K562 (cell line): Measurements from ENCODE around the gene PRMT7. TPM values are rescaled to one million over a fixed set of nuclear protein-coding genes. Genes with fewer than 3 reads are reported as not detected.

Experiments
- ATAC-seq: fragments of 200-7000 bp; cut with Tn5 transposase; 3 replicates; pipeline ENCODE4 v1.9.1; 2020; ENCODE audit warnings: moderate library complexity
- BruUV-seq: library from RNA; stranded (reverse); fragments of 400-500 nt; replicated peaks from 2 replicates; lab custom pipeline; 2021; lab: Mats Ljungman, UMichigan
- CTCF ChIA-PET: fragments of 300-600 bp; formaldehyde crosslinking; extraction: SDS; loops from one replicate; lab custom pipeline; 2021; ENCODE audit warnings: low intra/inter-chr PET ratio; lab: Yijun Ruan, JAX
- POLR2A ChIA-PET: fragments of 300-600, 350-650 bp; sonication (Branson Sonifier 250); formaldehyde crosslinking; extraction: SDS; loops from one replicate; lab custom pipeline; 2021; ENCODE audit warnings: antibody characterized with exemption, inconsistent platforms; lab: Yijun Ruan, JAX
- DNase-seq, 4 experiments: peaks; one replicate each; pipeline versions ENCODE4 v3.0.0 to v3.0.0-alpha.2; 2011 to 2018; ENCODE audit warnings: low spot score in 3 of 4, mixed read lengths in 3 of 4; ENCODE audit errors: extremely low read depth in 1 of 4
- FAIRE-seq: peaks from 2 replicates; lab custom pipeline; 2011; peaks lifted over from hg19 to GRCh38; lab: Jason Lieb, UNC
- H2AFZ ChIP-seq: 2 replicates; pipeline ENCODE4 v1.6.0; 2011; ENCODE audit warnings: low read depth, low read length, control low read depth, inconsistent platforms
- H3K27ac ChIP-seq: fragments of 200-600 bp; 3 replicates; pipeline ENCODE4 v1.8.0; 2011; ENCODE audit warnings: low read depth, mild to moderate bottlenecking, control low read depth, inconsistent platforms, low read length, moderate library complexity, mixed read lengths; ENCODE audit errors: extremely low read depth
- H3K27me3 ChIP-seq, 2 experiments: fragments of 300-600 bp in 1 of 2; 2 replicates in 1 of 2; 3 replicates in 1 of 2; pipeline versions ENCODE4 v1.6.0 to v1.8.0; 2011; ENCODE audit warnings: inconsistent platforms in 2 of 2, low read length in 2 of 2, mild to moderate bottlenecking in 1 of 2, mixed read lengths in 1 of 2, moderate library complexity in 1 of 2; ENCODE audit not compliant: control insufficient read depth in 2 of 2, insufficient read depth in 2 of 2
- H3K36me3 ChIP-seq: fragments of 300-600 bp; 3 replicates; pipeline ENCODE4 v1.8.0; 2011; ENCODE audit warnings: mild to moderate bottlenecking, low read length, inconsistent platforms; ENCODE audit not compliant: control insufficient read depth, insufficient read depth
- H3K4me1 ChIP-seq, 2 experiments: fragments of 200-600 bp in 1 of 2; replicated peaks in 1 of 2; 2 replicates in 1 of 2; 3 replicates in 1 of 2; pipeline versions ENCODE4 v1.5.1 to v1.8.0; 2011; ENCODE audit warnings: inconsistent platforms in 2 of 2, low read length in 2 of 2, mild to moderate bottlenecking in 1 of 2, mixed read lengths in 1 of 2, moderate library complexity in 1 of 2; ENCODE audit not compliant: control insufficient read depth in 2 of 2, insufficient read depth in 2 of 2
- H3K4me2 ChIP-seq: 2 replicates; pipeline ENCODE4 v1.6.1; 2011; ENCODE audit warnings: low read length, control low read depth, inconsistent platforms, mixed read lengths; ENCODE audit not compliant: insufficient read depth
- H3K4me3 ChIP-seq: fragments of 200-600 bp; sonication (generic), shearing (Covaris generic); 2 replicates; pipeline ENCODE4 v1.5.1; 2016; ENCODE audit warnings: control low read depth, inconsistent platforms
- H3K79me2 ChIP-seq: fragments of 200-600 bp; 3 replicates; pipeline ENCODE4 v1.8.0; 2011; ENCODE audit warnings: low read length, inconsistent platforms; ENCODE audit not compliant: control insufficient read depth, insufficient read depth
- H3K9ac ChIP-seq, 2 experiments: 2 replicates each; pipeline versions ENCODE4 v1.6.0 to v1.6.1; 2011; ENCODE audit warnings: low read depth in 2 of 2, low read length in 2 of 2, control low read depth in 1 of 2, inconsistent platforms in 1 of 2, mild to moderate bottlenecking in 1 of 2, mixed read lengths in 1 of 2; ENCODE audit not compliant: insufficient read depth in 1 of 2
- H3K9me1 ChIP-seq: one replicate; pipeline ENCODE4 v1.6.0; 2011; ENCODE audit warnings: inconsistent platforms, mild to moderate bottlenecking, low read length, moderate library complexity; ENCODE audit not compliant: control insufficient read depth, insufficient read depth
- H3K9me3 ChIP-seq: replicated peaks from 2 replicates; pipeline ENCODE4 v1.5.1; 2011; ENCODE audit warnings: low read depth, low read length, inconsistent platforms; ENCODE audit not compliant: control insufficient read depth, insufficient read depth
- H4K20me1 ChIP-seq: replicated peaks from 2 replicates; pipeline ENCODE4 v1.6.1; 2011; ENCODE audit warnings: low read length, inconsistent platforms, mixed read lengths; ENCODE audit not compliant: control insufficient read depth, insufficient read depth
- CC2D1A ChIP-seq: fragments of 450-650 bp; IDR thresholded peaks from 2 replicates; pipeline ENCODE4 v1.6.1; 2017; ENCODE audit warnings: mild to moderate bottlenecking
- GTF2A2 ChIP-seq: IDR thresholded peaks from 2 replicates; pipeline ENCODE4 v1.6.1; 2016; ENCODE audit warnings: mild to moderate bottlenecking, missing genetic modification characterization, missing compliant biosample characterization
- HES1 ChIP-seq: fragments of 450-650 bp; IDR thresholded peaks from 2 replicates; pipeline ENCODE4 v1.6.1; 2016; ENCODE audit warnings: low read depth, mild to moderate bottlenecking, moderate library complexity
- HLTF ChIP-seq: fragments of 450-650 bp; IDR thresholded peaks from 2 replicates; pipeline ENCODE4 v1.6.1; 2016
- HMG20B ChIP-seq: fragments of 250-450 bp; sonication (Bioruptor Pico); IDR thresholded peaks from 2 replicates; pipeline ENCODE4 v1.5.0; 2021; ENCODE audit warnings: mild to moderate bottlenecking
- MEF2D ChIP-seq: conservative IDR thresholded peaks from 2 replicates; pipeline ENCODE4 v1.6.1; 2016; ENCODE audit warnings: low read depth, missing genetic modification characterization, missing compliant biosample characterization
- NFRKB ChIP-seq: fragments of 450-650 bp; IDR thresholded peaks from 2 replicates; pipeline ENCODE4 v1.6.1; 2016; ENCODE audit warnings: low read depth
- RBBP5 ChIP-seq: fragments of 200-600 bp; sonication (generic); IDR thresholded peaks from 2 replicates; pipeline ENCODE4 v1.6.1; 2012; ENCODE audit warnings: borderline replicate concordance, mild to moderate bottlenecking, low read length, control low read depth, inconsistent platforms; ENCODE audit not compliant: insufficient read depth, poor library complexity, severe bottlenecking
- TAF7 ChIP-seq: fragments of 450-650 bp; IDR thresholded peaks from 2 replicates; pipeline ENCODE4 v1.6.1; 2016; ENCODE audit warnings: missing genetic modification characterization, missing compliant biosample characterization
- TSC22D4 ChIP-seq: fragments of 450-650 bp; IDR thresholded peaks from 2 replicates; pipeline ENCODE4 v1.6.1; 2016; ENCODE audit warnings: missing genetic modification characterization, missing biosample characterization, control low read depth
- ZNF121 ChIP-seq: sonication (generic); formaldehyde crosslinking; conservative IDR thresholded peaks from 2 replicates; pipeline ENCODE4 v1.8.0; 2022; ENCODE audit warnings: missing genetic modification reagents
- ZNF384 ChIP-seq: IDR thresholded peaks from 2 replicates; pipeline ENCODE4 v1.6.1; 2012; ENCODE audit warnings: low read depth, low read length, improper control_type of control experiment
- WGBS: fragments of 100-300 bp; shearing (Covaris generic); methylation state at CpG from one replicate; pipeline ENCODE4 v1.1.6; 2016; ENCODE audit warnings: low coverage, mixed read lengths; ENCODE audit not compliant: insufficient coverage; ENCODE audit errors: missing lambda C conversion rate; 5-methylcytosine and 5-hydroxymethylcytosine counted together
- in situ Hi-C: fragments of 300-500 bp; cut with MboI; formaldehyde crosslinking; loops from 4 replicates; pipeline ENCODE4 v1.15.0; 2018; ENCODE audit warnings: inconsistent platforms, mixed read lengths
- intact Hi-C: fragments of 100-400 bp; cut with micrococcal nuclease; formaldehyde crosslinking; loops from 2 replicates; pipeline ENCODE4 v1.14.2; 2022
- polyA plus RNA-seq, 8 experiments: library from polyadenylated mRNA; depleted of rRNA in 4 of 8; stranded (reverse) in 5 of 8; unstranded in 3 of 8; fragments of >200 nt; fragmentation: Nextera tagmentation in 2 of 8; fragmentation: Illumina TruSeq in 1 of 8; extraction: Ambion mirVana in 2 of 8; extraction: Trizol in 1 of 8; gene quantifications; 2 replicates each; pipeline versions ENCODE4 v1.2.1 to v1.2.3, GENCODE V29; 2011 to 2014; ENCODE audit warnings: inconsistent platforms in 1 of 8, missing spikeins in 1 of 8
- total RNA-seq, 7 experiments: library from RNA; depleted of rRNA in 6 of 7; stranded (reverse); fragments of >200 nt in 6 of 7; fragmentation: Illumina TruSeq in 2 of 7; extraction: Trizol in 2 of 7; gene quantifications; 2 replicates each; pipeline versions ENCODE4 v1.2.1 to v1.2.3, GENCODE V29; 2011 to 2021; ENCODE audit warnings: low replicate concordance in 1 of 7

Gene PRMT7
- total and polyA plus RNA-seq, 9 of the 15 experiments (the other 6 are each of a cell fraction or from before 2014, with no cell fraction given) = 6.4 to 88.8 (median 73.1) TPM

- TF ChIP-seq RBBP5 = no peak
- no peak for TF ChIP-seq MEF2D (tag)
- no peak for TF ChIP-seq TAF7
Observed at GRCh38 chr16:68365167-68365817, 54.5 kb downstream of the PRMT7 start (continued).

- H3K4me2 ChIP-seq = no peak overlapping the region
- FAIRE-seq (no peak), ATAC-seq (no peak), DNase-seq (no peak)
- no peaks in the 10 kb centered on the region for H3K79me2 ChIP-seq
- no TSS peak for BruUV-seq
- H3K36me3 ChIP-seq = no peaks in the 10 kb centered on the region
- no peak overlapping the region for H2AFZ ChIP-seq
- intact Hi-C loops (no loop called here), in situ Hi-C loops (no loop called here)
- peaks cover 12 to 33% of the 10 kb centered on the region in 2 experiments; a peak in 4 of 5 replicates for H3K27me3 ChIP-seq
- ChIA-PET POLR2A (interaction anchor here (0.6 to 1.0 kb wide), 2 partner anchors 10 to 694 kb away, joined by 3 to 6 read pairs; no protein-coding TSS in a partner anchor), CTCF (no interaction called here)
- no peak for TF ChIP-seq HMG20B (CRISPR knock-in tag)
- no peak for TF ChIP-seq GTF2A2 (tag)
- no peak for TF ChIP-seq TSC22D4 (tag)
- no peak for TF ChIP-seq NFRKB
- TF ChIP-seq ZNF384 = no peak
- TF ChIP-seq HLTF = no peak
- TF ChIP-seq ZNF121 (CRISPR knock-in tag) = no peak
- TF ChIP-seq CC2D1A = no peak
- no peak for TF ChIP-seq HES1
- H3K9me1 ChIP-seq = no peaks in the 10 kb centered on the region
- peaks cover 9 to 54% of the 10 kb centered on the region in 2 experiments; a peak in 3 of 5 replicates for H3K4me1 ChIP-seq
- no peaks in the 10 kb centered on the region for H3K9me3 ChIP-seq
- H3K4me3 ChIP-seq = no peak overlapping the region
- H3K9ac ChIP-seq = peak overlapping the region in 1 of 2 experiments; percentile 17; a peak in 1 of 4 replicates
- WGBS = 27% methylated on average over 6 of the region's 8 CpGs
- peaks cover 11% of the 10 kb centered on the region for H4K20me1 ChIP-seq
- H3K27ac ChIP-seq = no peak overlapping the region
Observed at GRCh38 chr16:68366062-68366461, 55.2 kb downstream of the PRMT7 start.
